GM23338 (cell line): ENCODE results near the gene CSNK1A1. TPM values are rescaled to one million over a fixed set of nuclear protein-coding genes. Genes with fewer than 3 reads are reported as not detected.

Experiments
- ATAC-seq: fragments of 200-7000 bp; cut with Tn5 transposase; 3 replicates; pipeline ENCODE4 v1.9.1; 2020
- DNase-seq: peaks from one replicate; pipeline ENCODE4 v3.0.0-alpha.2; 2015; ENCODE audit warnings: low spot score
- H2AFZ ChIP-seq: fragments of 200-600 bp; sonication (generic); 2 replicates; pipeline ENCODE4 v1.8.0; 2016; ENCODE audit warnings: antibody characterized with exemption, mild to moderate bottlenecking, moderate library complexity
- H3F3A ChIP-seq: fragments of 200-600 bp; sonication (generic); replicated peaks from 2 replicates; pipeline ENCODE4 v1.8.0; 2017; ENCODE audit warnings: antibody characterized with exemption, mixed run types, low read depth
- H3K27ac ChIP-seq: fragments of 200-600 bp; sonication (generic); 2 replicates; pipeline ENCODE4 v1.6.1; 2016; ENCODE audit warnings: low read depth
- H3K27me3 ChIP-seq: fragments of 200-600 bp; sonication (generic); 2 replicates; pipeline ENCODE4 v1.8.0; 2016; ENCODE audit warnings: mild to moderate bottlenecking, mixed run types, moderate library complexity; ENCODE audit not compliant: insufficient read depth
- H3K36me3 ChIP-seq: fragments of 200-600 bp; sonication (generic); 2 replicates; pipeline ENCODE4 v1.8.0; 2016; ENCODE audit warnings: mild to moderate bottlenecking; ENCODE audit not compliant: insufficient read depth
- H3K4me1 ChIP-seq: fragments of 200-600 bp; sonication (generic); 2 replicates; pipeline ENCODE4 v1.8.0; 2016; ENCODE audit warnings: mild to moderate bottlenecking, moderate library complexity; ENCODE audit not compliant: insufficient read depth
- H3K4me2 ChIP-seq: fragments of 200-600 bp; sonication (generic); 2 replicates; pipeline ENCODE4 v1.7.1; 2017; ENCODE audit warnings: mixed run types
- H3K4me3 ChIP-seq: fragments of 200-600 bp; sonication (generic); 2 replicates; pipeline ENCODE4 v1.6.1; 2016; ENCODE audit warnings: mixed run types
- H3K79me2 ChIP-seq: fragments of 200-600 bp; sonication (generic); replicated peaks from 2 replicates; pipeline ENCODE4 v1.8.0; 2017; ENCODE audit warnings: mild to moderate bottlenecking; ENCODE audit not compliant: insufficient read depth
- H3K9me2 ChIP-seq: fragments of 200-600 bp; sonication (generic); 2 replicates; pipeline ENCODE4 v1.8.0; 2017; ENCODE audit not compliant: insufficient read depth
- H4K20me1 ChIP-seq: fragments of 200-600 bp; sonication (generic); replicated peaks from 2 replicates; pipeline ENCODE4 v1.8.0; 2017; ENCODE audit warnings: mild to moderate bottlenecking; ENCODE audit not compliant: insufficient read depth
- H3K27ac Mint-ChIP-seq: 2 replicates; pipeline ENCODE4 v1.8.0; 2020; ENCODE audit warnings: inconsistent platforms, mild to moderate bottlenecking, moderate library complexity, mixed read lengths
- H3K27me3 Mint-ChIP-seq: 3 replicates; pipeline ENCODE4 v1.8.0; 2022; ENCODE audit warnings: low read depth, mild to moderate bottlenecking, moderate library complexity, mixed read lengths, inconsistent platforms; ENCODE audit not compliant: insufficient read depth, poor library complexity
- H3K36me3 Mint-ChIP-seq: 3 replicates; pipeline ENCODE4 v1.8.0; 2021; ENCODE audit warnings: low read depth, mild to moderate bottlenecking, inconsistent platforms, moderate library complexity, mixed read lengths
- H3K4me1 Mint-ChIP-seq: 3 replicates; pipeline ENCODE4 v1.8.0; 2020; ENCODE audit warnings: mild to moderate bottlenecking, inconsistent platforms, mixed read lengths
- H3K4me3 Mint-ChIP-seq: 3 replicates; pipeline ENCODE4 v1.8.0; 2021; ENCODE audit warnings: moderate library complexity, mild to moderate bottlenecking, inconsistent platforms, mixed read lengths
- H3K9me3 Mint-ChIP-seq: 3 replicates; pipeline ENCODE4 v1.8.0; 2020; ENCODE audit warnings: moderate library complexity, mild to moderate bottlenecking, inconsistent platforms, mixed read lengths
- CREB1 ChIP-seq: fragments of 250-450 bp; sonication (Bioruptor Pico); IDR thresholded peaks from 2 replicates; pipeline ENCODE4 v1.5.0; 2020; ENCODE audit warnings: low read depth, mild to moderate bottlenecking, moderate library complexity
- CTCF ChIP-seq, 2 experiments: fragments of 200-600 bp in 1 of 2; sonication (generic) in 1 of 2; conservative IDR thresholded peaks; 2 replicates each; pipeline versions ENCODE4 v1.5.1 to v1.6.1; 2016 to 2017; ENCODE audit warnings: antibody characterized with exemption in 2 of 2, low read depth in 2 of 2, mild to moderate bottlenecking in 2 of 2, moderate library complexity in 1 of 2
- ETS1 ChIP-seq: IDR thresholded peaks from 2 replicates; pipeline ENCODE4 v1.6.1; 2016; ENCODE audit warnings: antibody characterized with exemption
- EZH2 ChIP-seq: fragments of 200-600 bp; sonication (generic); IDR thresholded peaks from one replicate; pipeline ENCODE4 v1.8.0; 2017; ENCODE audit warnings: antibody characterized with exemption, mild to moderate bottlenecking, low read depth; ENCODE audit not compliant: unreplicated experiment
- EZH2phosphoT487 ChIP-seq: fragments of 200-600 bp; sonication (generic); IDR thresholded peaks from one replicate; pipeline ENCODE4 v1.8.1; 2018; ENCODE audit warnings: antibody characterized with exemption; ENCODE audit not compliant: unreplicated experiment
- JUNB ChIP-seq: IDR thresholded peaks from one replicate; pipeline ENCODE4 v1.6.1; 2016; ENCODE audit warnings: antibody characterized with exemption; ENCODE audit not compliant: unreplicated experiment
- NANOG ChIP-seq: IDR thresholded peaks from 2 replicates; pipeline ENCODE4 v1.6.1; 2016; ENCODE audit warnings: antibody characterized with exemption, borderline replicate concordance
- POLR2AphosphoS5 ChIP-seq: IDR thresholded peaks from 2 replicates; pipeline ENCODE4 v1.6.1; 2016; ENCODE audit warnings: antibody characterized with exemption, low read depth
- REST ChIP-seq: IDR thresholded peaks from one replicate; pipeline ENCODE4 v1.6.1; 2018; ENCODE audit warnings: antibody characterized with exemption; ENCODE audit not compliant: unreplicated experiment
- STAT1 ChIP-seq: IDR thresholded peaks from one replicate; pipeline ENCODE4 v1.6.1; 2016; ENCODE audit warnings: antibody characterized with exemption; ENCODE audit not compliant: unreplicated experiment
- ZNF114 ChIP-seq: fragments of 250-450 bp; sonication (Bioruptor Pico); IDR thresholded peaks from 2 replicates; pipeline ENCODE4 v1.5.0; 2020; ENCODE audit warnings: mild to moderate bottlenecking, moderate library complexity
- ZNF331 ChIP-seq: fragments of 250-450 bp; sonication (Bioruptor Pico); IDR thresholded peaks from 2 replicates; pipeline ENCODE4 v1.5.0; 2020; ENCODE audit warnings: low read depth, mild to moderate bottlenecking, moderate library complexity
- ZNF462 ChIP-seq: fragments of 250-450 bp; sonication (Bioruptor Pico); IDR thresholded peaks from 2 replicates; pipeline ENCODE4 v1.5.0; 2020; ENCODE audit warnings: mild to moderate bottlenecking, moderate library complexity
- polyA plus RNA-seq: library from polyadenylated mRNA; unstranded; fragments of >200 nt; fragmentation: Nextera tagmentation; extraction: Ambion mirVana; gene quantifications from 2 replicates; pipeline ENCODE4 v1.2.1, GENCODE V29; 2016
- total RNA-seq: library from RNA; depleted of rRNA; stranded (reverse); fragments of >200 nt; shearing (Covaris generic); gene quantifications from 2 replicates; pipeline ENCODE4 v1.2.3, GENCODE V29; 2014

The CSNK1A1 gene
- total and polyA plus RNA-seq, 2 experiments from 2014 or later = 110 to 233 TPM

- Histone ChIP-seq H3K27ac (no peak overlapping the region), H3K36me3 (peaks cover 73% of the 10 kb centered on the region), H3K79me2 (peaks cover 8% of the 10 kb centered on the region; the same call in 1 of the 2 replicates), H3K27me3 (no peaks in the 10 kb centered on the region), H3F3A (0 out of 2 replicates have a peak, but pooled peaks cover 4% of the 10 kb centered on the region), H3K4me1 (peaks cover 7% of the 10 kb centered on the region), H3K4me3 (no peak overlapping the region), H3K4me2 (no peak overlapping the region), H3K9me2 (no peaks in the 10 kb centered on the region), H4K20me1 (peaks cover 7% of the 10 kb centered on the region; the same call in 1 of the 2 replicates), H2AFZ (no peak overlapping the region)
- Mint-ChIP-seq H3K36me3 (peaks cover 85% of the 10 kb centered on the region), H3K4me3 (no peak overlapping the region), H3K27ac (no peak overlapping the region), H3K4me1 (peaks cover 9% of the 10 kb centered on the region; the same call in 2 of the 3 replicates), H3K9me3 (no peaks in the 10 kb centered on the region; the same call in 2 of the 3 replicates), H3K27me3 (peaks cover 7% of the 10 kb centered on the region)
- ATAC-seq (no peak), DNase-seq (no peak)
- TF ChIP-seq POLR2AphosphoS5 = no peak
- TF ChIP-seq CTCF (conservative IDR thresholded peaks at IDR 0.05; ENCODE audit: low read depth in 2 of 2) = no peak
- no peak for TF ChIP-seq NANOG
- TF ChIP-seq ETS1 = no peak
- TF ChIP-seq ZNF331 (CRISPR knock-in tag) = no peak
- no peak for TF ChIP-seq CREB1
- no peak for TF ChIP-seq EZH2phosphoT487
- TF ChIP-seq REST = no peak
- no peak for TF ChIP-seq ZNF462 (CRISPR knock-in tag)
- no peak for TF ChIP-seq ZNF114 (CRISPR knock-in tag)
- no peak for TF ChIP-seq JUNB
- TF ChIP-seq STAT1 = no peak
- TF ChIP-seq EZH2 = no peak
Observed at GRCh38 chr5:149504677-149505076, 46.6 kb downstream of the CSNK1A1 start.
